Spleen (tissue), 7 donors: Measurements from ENCODE around the gene SNAI1.
A peak's percentile ranks its signal among the peaks of the same experiment; 100 is the strongest.

Source experiments
- POLR2A ChIP-seq, 3 donors: fragments of 450-650 bp; IDR thresholded peaks; one replicate each; pipeline ENCODE4 v1.5.1; 2017; ENCODE audit warnings: antibody characterized with exemption in 3 of 3, mild to moderate bottlenecking in 1 of 3
- POLR2AphosphoS5 ChIP-seq, 3 donors: sonication (generic); formaldehyde crosslinking; IDR thresholded peaks; one replicate each; pipeline ENCODE4 v1.5.1; 2017; ENCODE audit warnings: antibody characterized with exemption in 3 of 3
- TF ChIP-seq, protein P1 (sequence below), 11 experiments: fragments of 200-600 bp in 7 of 11; fragments of 450-650 bp in 4 of 11; sonication (generic) in 4 of 11; IDR thresholded peaks in 8 of 11; conservative IDR thresholded peaks in 3 of 11; 1 replicate in 7 of 11; 2 replicates in 4 of 11; pipeline versions ENCODE4 v1.4.0 to v1.8.0; 2016 to 2021; ENCODE audit warnings: antibody characterized with exemption in 11 of 11, inconsistent platforms in 4 of 11, mild to moderate bottlenecking in 1 of 11
- donor health status: DM: no; HTN: no; CAD: no; lungs with moderate emphysema.
- donor health status: DM: no; HTN: no; CAD: no.
- donor health status: DM: no; HTN: no; CAD: no.

DNA sequence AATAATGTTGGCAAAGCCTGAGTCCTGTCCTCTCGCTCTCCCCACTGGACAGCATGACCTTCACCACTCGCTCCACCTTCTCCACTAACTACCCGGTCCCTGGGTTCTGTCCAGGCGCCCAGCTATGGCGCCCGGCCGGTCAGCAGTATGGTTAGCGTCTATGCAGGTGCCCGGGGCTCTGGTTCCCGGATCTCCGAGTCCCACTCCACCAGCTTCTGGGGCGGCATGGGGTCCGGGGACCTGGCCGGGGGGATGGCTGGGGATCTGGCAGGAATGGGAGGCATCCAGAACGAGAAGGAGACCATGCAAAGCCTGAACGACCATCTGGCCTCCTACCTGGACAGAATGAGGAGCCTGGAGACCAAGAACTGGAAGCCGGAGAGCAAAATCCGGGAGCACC, 26.1 kb upstream of the SNAI1 start:
- TF ChIP-seq, protein P1, sequence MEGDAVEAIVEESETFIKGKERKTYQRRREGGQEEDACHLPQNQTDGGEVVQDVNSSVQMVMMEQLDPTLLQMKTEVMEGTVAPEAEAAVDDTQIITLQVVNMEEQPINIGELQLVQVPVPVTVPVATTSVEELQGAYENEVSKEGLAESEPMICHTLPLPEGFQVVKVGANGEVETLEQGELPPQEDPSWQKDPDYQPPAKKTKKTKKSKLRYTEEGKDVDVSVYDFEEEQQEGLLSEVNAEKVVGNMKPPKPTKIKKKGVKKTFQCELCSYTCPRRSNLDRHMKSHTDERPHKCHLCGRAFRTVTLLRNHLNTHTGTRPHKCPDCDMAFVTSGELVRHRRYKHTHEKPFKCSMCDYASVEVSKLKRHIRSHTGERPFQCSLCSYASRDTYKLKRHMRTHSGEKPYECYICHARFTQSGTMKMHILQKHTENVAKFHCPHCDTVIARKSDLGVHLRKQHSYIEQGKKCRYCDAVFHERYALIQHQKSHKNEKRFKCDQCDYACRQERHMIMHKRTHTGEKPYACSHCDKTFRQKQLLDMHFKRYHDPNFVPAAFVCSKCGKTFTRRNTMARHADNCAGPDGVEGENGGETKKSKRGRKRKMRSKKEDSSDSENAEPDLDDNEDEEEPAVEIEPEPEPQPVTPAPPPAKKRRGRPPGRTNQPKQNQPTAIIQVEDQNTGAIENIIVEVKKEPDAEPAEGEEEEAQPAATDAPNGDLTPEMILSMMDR (IDR thresholded peaks at IDR 0.05 in 8 of 11, conservative IDR thresholded peaks at IDR 0.05 in 3 of 11) = no peak
- TF ChIP-seq POLR2A (IDR thresholded peaks at IDR 0.05) (no peak), POLR2AphosphoS5 (IDR thresholded peaks at IDR 0.05) (peak in 1 of 3 donors; percentile 47)
